Measurements from ENCODE around the gene SEMA4D.

The SEMA4D gene

GRCh38 chr9:89375191-89375760 is 122.6 kb downstream of the SEMA4D start:
- Histone ChIP-seq H3K36me3 (ENCODE audit: insufficient read depth, low read length) (peaks cover 40% of the 10 kb centered on the region), H3K9ac (ENCODE audit: low read depth, low read length) (no peak overlapping the region), H3K79me2 (ENCODE audit: insufficient read depth, low read length) (no peaks in the 10 kb centered on the region), H3K27ac (ENCODE audit: low read length) (peak overlapping the region; percentile 50), H3K4me3 (ENCODE audit: low read depth in 1 of 2, low read length in 2 of 2) (no peak overlapping the region), H2AFZ (ENCODE audit: low read depth, low read length) (no peak overlapping the region), H3K27me3 (ENCODE audit: insufficient read depth, low read length, poor library complexity) (no peaks in the 10 kb centered on the region), H3K9me3 (ENCODE audit: insufficient read depth, low read length, severe bottlenecking) (no peaks in the 10 kb centered on the region), H3K4me2 (ENCODE audit: insufficient read depth, low read length) (no peak overlapping the region), H3K4me1 (ENCODE audit: insufficient read depth, low read length) (peaks cover 14% of the 10 kb centered on the region), H4K20me1 (ENCODE audit: insufficient read depth, low read length) (peaks cover 16% of the 10 kb centered on the region)
- no peak for TF ChIP-seq EZH2 (IDR thresholded peaks at IDR 0.05; ENCODE audit: borderline replicate concordance, low read depth, low read length, severe bottlenecking)
- TF ChIP-seq CTCF (IDR thresholded peaks at IDR 0.05; ENCODE audit: borderline replicate concordance, extremely low read depth, low read length, poor library complexity, severe bottlenecking) = peak; percentile 12
- ATAC-seq (ENCODE audit: insufficient read depth, low read depth) = peak; percentile 44
- peak; percentile 45 for DNase-seq

GRCh38 chr9:89374176-89374575 is 123.7 kb downstream of the SEMA4D start:
- ATAC-seq (ENCODE audit: insufficient read depth, low read depth) (0 out of 3 replicates have a peak, but pooled peaks have one; percentile 10), DNase-seq (no peak)
- Histone ChIP-seq H2AFZ (ENCODE audit: low read depth, low read length) (no peak overlapping the region), H3K4me1 (ENCODE audit: insufficient read depth, low read length) (peaks cover 14% of the 10 kb centered on the region), H3K9me3 (ENCODE audit: insufficient read depth, low read length, severe bottlenecking) (no peaks in the 10 kb centered on the region), H3K9ac (ENCODE audit: low read depth, low read length) (no peak overlapping the region), H3K36me3 (ENCODE audit: insufficient read depth, low read length) (peaks cover 29% of the 10 kb centered on the region), H3K4me3 (ENCODE audit: low read depth in 1 of 2, low read length in 2 of 2) (no peak overlapping the region), H3K27ac (ENCODE audit: low read length) (peak overlapping the region; percentile 45; the same call in 1 of the 2 replicates), H3K79me2 (ENCODE audit: insufficient read depth, low read length) (no peaks in the 10 kb centered on the region), H4K20me1 (ENCODE audit: insufficient read depth, low read length) (peaks cover 16% of the 10 kb centered on the region), H3K27me3 (ENCODE audit: insufficient read depth, low read length, poor library complexity) (no peaks in the 10 kb centered on the region), H3K4me2 (ENCODE audit: insufficient read depth, low read length) (no peak overlapping the region)
- TF ChIP-seq EZH2 (IDR thresholded peaks at IDR 0.05; ENCODE audit: borderline replicate concordance, low read depth, low read length, severe bottlenecking) = no peak
- no peak for TF ChIP-seq CTCF (IDR thresholded peaks at IDR 0.05; ENCODE audit: borderline replicate concordance, extremely low read depth, low read length, poor library complexity, severe bottlenecking)

GRCh38 chr9:89372979-89373378 is 124.9 kb downstream of the SEMA4D start:
- no peaks in the 10 kb centered on the region for H3K9me3 ChIP-seq (ENCODE audit: insufficient read depth, low read length, severe bottlenecking)
- ATAC-seq (ENCODE audit: insufficient read depth, low read depth) = peak; percentile 14
- peaks cover 17% of the 10 kb centered on the region for H3K36me3 ChIP-seq (ENCODE audit: insufficient read depth, low read length)
- H3K4me2 ChIP-seq (ENCODE audit: insufficient read depth, low read length) = no peak overlapping the region
- no peak for DNase-seq
- no peak overlapping the region for H3K9ac ChIP-seq (ENCODE audit: low read depth, low read length)
- no peak overlapping the region for H3K27ac ChIP-seq (ENCODE audit: low read length)
- no peak for TF ChIP-seq CTCF (IDR thresholded peaks at IDR 0.05; ENCODE audit: borderline replicate concordance, extremely low read depth, low read length, poor library complexity, severe bottlenecking)
- no peak for TF ChIP-seq EZH2 (IDR thresholded peaks at IDR 0.05; ENCODE audit: borderline replicate concordance, low read depth, low read length, severe bottlenecking)
- no peak overlapping the region for H3K4me3 ChIP-seq (ENCODE audit: low read depth in 1 of 2, low read length in 2 of 2)
- H3K79me2 ChIP-seq (ENCODE audit: insufficient read depth, low read length) = no peaks in the 10 kb centered on the region
- no peaks in the 10 kb centered on the region for H3K27me3 ChIP-seq (ENCODE audit: insufficient read depth, low read length, poor library complexity)
- peaks cover 16% of the 10 kb centered on the region for H4K20me1 ChIP-seq (ENCODE audit: insufficient read depth, low read length)
- peaks cover 14% of the 10 kb centered on the region for H3K4me1 ChIP-seq (ENCODE audit: insufficient read depth, low read length)
- H2AFZ ChIP-seq (ENCODE audit: low read depth, low read length) = no peak overlapping the region
